RWPE1 (cell line): ENCODE measurements around the gene XYLB.

Experiments
- CTCF ChIA-PET: fragments of 350-600 bp; sonication (Branson Sonifier 250); formaldehyde crosslinking; extraction: SDS; loops from one replicate; lab custom pipeline; 2021; lab: Yijun Ruan, JAX
- POLR2A ChIA-PET: fragments of 400-600 bp; formaldehyde crosslinking; extraction: SDS; loops from one replicate; lab custom pipeline; 2020; ENCODE audit warnings: antibody characterized with exemption; ENCODE audit not compliant: low non-redundant PET; lab: Yijun Ruan, JAX
- DNase-seq: peaks from one replicate; pipeline ENCODE4 v3.0.0; 2012; ENCODE audit warnings: low spot score
- H3K27ac ChIP-seq: fragments of 450-650 bp; 2 replicates; pipeline ENCODE4 v1.5.1; 2017
- TF ChIP-seq, protein P1 (sequence below): fragments of 450-650 bp; conservative IDR thresholded peaks from 2 replicates; pipeline ENCODE4 v1.5.1; 2017; ENCODE audit warnings: low read depth, mild to moderate bottlenecking

Gene XYLB

DNA sequence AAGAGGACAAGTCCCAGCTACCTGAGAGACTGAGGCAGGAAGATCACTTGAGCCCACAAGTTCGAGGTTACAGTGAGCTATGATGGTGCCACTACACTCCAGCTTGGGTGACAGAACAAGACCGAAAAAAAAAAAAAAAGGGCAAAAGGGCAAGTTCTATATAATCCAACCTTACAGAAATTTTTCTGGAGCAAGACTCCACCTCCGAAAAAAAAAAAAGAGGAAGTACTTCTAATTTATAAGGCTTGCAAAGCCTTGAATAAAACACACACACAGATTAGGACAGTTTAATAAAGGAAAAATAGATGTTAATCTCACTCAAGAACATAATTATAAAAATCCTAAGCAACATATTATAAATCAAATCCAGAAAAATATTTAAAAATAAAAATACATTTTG lies 14.4 kb upstream of the XYLB start:
- ChIA-PET POLR2A (no interaction called here), CTCF (no interaction called here)
- H3K27ac ChIP-seq: no peak overlapping the region
- TF ChIP-seq, protein P1, sequence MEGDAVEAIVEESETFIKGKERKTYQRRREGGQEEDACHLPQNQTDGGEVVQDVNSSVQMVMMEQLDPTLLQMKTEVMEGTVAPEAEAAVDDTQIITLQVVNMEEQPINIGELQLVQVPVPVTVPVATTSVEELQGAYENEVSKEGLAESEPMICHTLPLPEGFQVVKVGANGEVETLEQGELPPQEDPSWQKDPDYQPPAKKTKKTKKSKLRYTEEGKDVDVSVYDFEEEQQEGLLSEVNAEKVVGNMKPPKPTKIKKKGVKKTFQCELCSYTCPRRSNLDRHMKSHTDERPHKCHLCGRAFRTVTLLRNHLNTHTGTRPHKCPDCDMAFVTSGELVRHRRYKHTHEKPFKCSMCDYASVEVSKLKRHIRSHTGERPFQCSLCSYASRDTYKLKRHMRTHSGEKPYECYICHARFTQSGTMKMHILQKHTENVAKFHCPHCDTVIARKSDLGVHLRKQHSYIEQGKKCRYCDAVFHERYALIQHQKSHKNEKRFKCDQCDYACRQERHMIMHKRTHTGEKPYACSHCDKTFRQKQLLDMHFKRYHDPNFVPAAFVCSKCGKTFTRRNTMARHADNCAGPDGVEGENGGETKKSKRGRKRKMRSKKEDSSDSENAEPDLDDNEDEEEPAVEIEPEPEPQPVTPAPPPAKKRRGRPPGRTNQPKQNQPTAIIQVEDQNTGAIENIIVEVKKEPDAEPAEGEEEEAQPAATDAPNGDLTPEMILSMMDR: no peak
- no peak for DNase-seq

DNA sequence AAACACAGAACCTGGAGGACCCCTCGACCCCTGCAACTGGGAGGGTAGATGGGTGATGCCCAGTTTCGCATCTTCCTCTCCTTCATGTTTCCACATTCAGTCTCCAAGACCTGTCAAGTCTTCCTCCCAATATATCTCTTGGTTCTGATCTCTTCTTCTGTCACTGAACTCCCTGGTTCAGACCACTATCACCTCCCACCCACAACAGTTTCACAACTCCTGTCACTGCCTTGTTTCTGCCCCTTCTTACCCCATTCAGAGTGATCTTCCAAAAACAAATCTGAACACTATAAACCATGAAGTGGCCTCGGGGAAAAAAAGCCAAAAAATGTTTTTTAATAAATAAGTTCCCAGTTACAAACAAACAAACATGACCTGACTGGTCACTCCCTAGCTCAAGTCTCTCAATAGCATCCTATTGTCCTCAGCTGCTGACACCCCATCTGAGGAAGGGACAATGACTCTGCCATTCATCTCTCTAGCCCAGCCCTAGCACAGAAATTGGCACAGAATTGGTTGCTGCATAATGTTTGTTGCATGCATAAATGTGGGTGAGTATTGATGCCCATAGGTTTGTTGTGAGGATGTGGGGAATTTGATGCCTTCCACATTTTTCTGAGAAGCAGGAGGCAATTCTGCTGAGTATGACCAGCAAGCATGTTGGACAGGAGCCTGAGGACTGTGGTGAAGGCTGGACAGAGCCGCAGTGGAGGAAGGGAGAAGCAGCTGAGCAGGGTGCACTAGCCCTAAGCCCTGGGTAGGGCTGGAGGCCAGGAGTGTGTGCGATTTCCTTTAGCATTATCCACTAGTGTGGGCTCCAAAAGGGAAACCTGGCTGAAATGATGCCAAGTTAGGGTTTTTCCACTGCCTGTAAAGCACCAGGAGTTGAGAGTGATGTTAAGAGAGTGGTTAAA lies 12.2 kb upstream of the XYLB start:
- no peak for DNase-seq
- POLR2A ChIA-PET: no interaction called here
- TF ChIP-seq, protein P1: no peak
- no peak overlapping the region for H3K27ac ChIP-seq
- CTCF ChIA-PET: interaction anchor here (0.5 kb wide), 1 partner anchor 12 kb away, joined by 3 read pairs; the partner anchor contains the start of gene XYLB

DNA sequence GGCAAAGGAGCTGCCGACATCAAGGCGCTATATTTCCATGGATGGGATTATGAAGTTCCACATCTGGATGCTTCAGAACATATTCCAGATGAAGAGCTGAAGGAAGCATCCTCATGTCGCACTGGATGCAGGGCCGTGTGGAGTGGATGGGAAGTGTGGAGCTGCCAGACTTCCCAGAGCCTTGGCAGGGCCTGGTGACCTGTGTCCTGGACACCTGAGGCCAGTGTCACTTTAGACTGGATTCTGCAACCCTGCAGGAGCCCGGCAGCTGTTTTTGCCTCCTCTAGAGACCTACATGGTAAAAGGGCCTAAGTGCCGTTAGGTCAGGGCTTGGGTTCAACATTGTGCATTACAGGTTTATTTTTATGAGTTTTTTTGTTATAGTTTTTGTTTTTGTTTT lies 11.3 kb upstream of the XYLB start:
- H3K27ac ChIP-seq: no peak overlapping the region
- POLR2A ChIA-PET: no interaction called here
- DNase-seq: no peak
- TF ChIP-seq, protein P1: no peak
- CTCF ChIA-PET: interaction anchor here (0.6 kb wide), 1 partner anchor 926 kb away, joined by 4 read pairs; no protein-coding TSS in a partner anchor

DNA sequence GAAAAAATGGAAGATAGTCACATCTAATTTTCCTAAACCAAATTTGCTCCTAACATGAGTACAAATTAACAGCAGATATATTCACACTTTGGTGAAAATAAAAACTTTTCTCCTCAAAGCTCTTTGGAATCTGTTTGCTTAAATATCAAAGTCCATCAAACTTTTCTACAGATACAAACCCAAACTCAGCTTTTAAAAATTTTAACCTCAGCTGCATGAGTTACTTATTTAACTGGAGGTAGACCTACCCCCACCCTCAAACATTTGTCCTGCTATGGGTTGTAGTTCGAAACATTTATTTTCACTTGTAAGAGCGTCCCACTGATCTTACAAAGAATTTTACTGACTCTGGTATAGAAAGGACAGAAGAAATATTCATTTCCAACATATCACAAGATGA lies 8.9 kb upstream of the XYLB start:
- no peak for DNase-seq
- ChIA-PET POLR2A (no interaction called here), CTCF (no interaction called here)
- no peak overlapping the region for H3K27ac ChIP-seq
- TF ChIP-seq, protein P1: no peak

DNA sequence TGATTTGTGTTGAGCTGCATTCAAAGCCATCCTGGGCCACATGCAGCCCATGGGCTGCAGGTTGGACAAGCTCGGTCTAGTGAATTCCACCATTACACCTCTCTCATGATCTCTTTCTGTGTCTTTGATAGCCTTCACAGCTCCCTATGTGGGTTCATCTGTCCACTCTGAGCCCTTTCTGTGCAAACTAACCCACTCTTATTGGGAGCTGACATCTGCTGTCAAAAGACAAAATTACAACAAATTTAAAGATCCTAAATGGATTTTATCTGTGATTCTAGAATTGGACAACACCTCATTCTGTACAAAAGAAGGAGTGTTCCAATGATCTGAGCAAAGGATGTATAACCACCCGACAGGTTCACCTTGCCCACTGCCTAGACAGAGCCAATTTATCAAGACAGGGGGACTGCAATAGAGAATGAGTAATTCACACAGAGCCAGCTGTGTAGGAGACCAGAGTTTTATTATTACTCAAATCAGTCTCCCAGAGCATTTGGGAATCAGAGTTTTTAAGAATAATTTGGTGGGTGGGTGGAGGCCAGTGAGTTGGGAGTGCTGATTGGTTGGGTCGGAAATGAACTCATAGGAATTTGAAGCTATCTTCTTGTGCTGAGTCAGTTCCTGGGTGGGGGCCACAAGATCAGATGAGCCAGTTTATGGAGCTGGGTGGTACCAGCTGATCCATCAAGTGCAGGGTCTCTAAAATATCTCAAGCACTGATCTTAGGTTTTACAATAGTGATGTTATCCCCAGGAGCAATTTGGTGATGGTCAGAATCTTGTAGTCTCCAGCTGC lies 2.6 kb upstream of the XYLB start:
- TF ChIP-seq, protein P1: no peak
- DNase-seq: no peak
- CTCF ChIA-PET: interaction anchor here (0.7 kb wide), 1 partner anchor 153 kb away, joined by 3 read pairs; no protein-coding TSS in a partner anchor
- POLR2A ChIA-PET: no interaction called here
- no peak overlapping the region for H3K27ac ChIP-seq
